Fibroblast of pulmonary artery (primary cell): ENCODE measurements around the gene UNC5A.

Experiments
- DNase-seq: peaks from one replicate; pipeline ENCODE4 v3.0.0-alpha.2; 2010; ENCODE audit warnings: low read depth
- H3K4me3 ChIP-seq: replicated peaks from 2 replicates; pipeline ENCODE4 v1.5.1; 2011; ENCODE audit warnings: low read depth, mild to moderate bottlenecking, control low read depth, low read length, moderate library complexity
- CTCF ChIP-seq: IDR thresholded peaks from 2 replicates; pipeline ENCODE4 v1.5.1; 2011; ENCODE audit warnings: mild to moderate bottlenecking, control low read depth, low read length, inconsistent platforms; ENCODE audit errors: missing control alignments

UNC5A gene

GRCh38 chr5:176827736-176828414 is 17.5 kb downstream of the UNC5A start:
- DNase-seq, result no peak
- TF ChIP-seq CTCF, result no peak
- H3K4me3 ChIP-seq, result no peak overlapping the region

GRCh38 chr5:176829320-176829719 is 19.0 kb downstream of the UNC5A start:
- H3K4me3 ChIP-seq, result no peak overlapping the region
- TF ChIP-seq CTCF, result no peak
- DNase-seq, result no peak

- no peak overlapping the region for H3K4me3 ChIP-seq
- TF ChIP-seq CTCF, result no peak
- no peak for DNase-seq
Measured at GRCh38 chr5:176830422-176830994, 20.1 kb downstream of the UNC5A start.

GRCh38 chr5:176830995-176831423 is 20.6 kb downstream of the UNC5A start:
- H3K4me3 ChIP-seq, result no peak overlapping the region
- no peak for TF ChIP-seq CTCF
- DNase-seq, result no peak

- no peak for DNase-seq
Measured at GRCh38 chr5:176831425-176831824, 21.1 kb downstream of the UNC5A start.

GRCh38 chr5:176832162-176832561 is 21.8 kb downstream of the UNC5A start:
- DNase-seq, result no peak
- TF ChIP-seq CTCF, result no peak
- H3K4me3 ChIP-seq, result no peak overlapping the region

More at GRCh38 chr5:176831425-176831824, 21.1 kb downstream of the UNC5A start:
- no peak for TF ChIP-seq CTCF
- no peak overlapping the region for H3K4me3 ChIP-seq

DNA sequence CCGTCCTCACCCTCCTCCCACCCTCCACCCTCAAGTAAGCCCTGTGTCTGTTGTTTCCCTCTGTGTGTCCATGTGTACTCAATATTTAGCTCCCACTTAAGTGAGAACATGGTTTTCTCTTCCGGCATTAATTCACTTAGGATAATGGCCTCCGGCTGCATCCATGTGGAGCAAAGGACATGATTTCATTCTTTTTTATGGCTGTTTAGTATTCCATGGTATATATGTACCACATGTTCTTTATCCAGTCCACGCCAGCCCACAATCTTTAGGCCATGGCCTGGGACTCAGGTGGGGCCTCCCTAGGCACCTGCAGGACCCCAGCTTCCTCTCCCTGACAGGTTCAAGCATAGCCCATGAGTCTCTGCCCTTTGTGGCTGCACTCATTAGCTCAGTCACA is 22.9 kb downstream of the UNC5A start:
- TF ChIP-seq CTCF, result no peak
- H3K4me3 ChIP-seq, result no peak overlapping the region
- DNase-seq, result no peak
